Endodermal cell (in vitro differentiated cells): ENCODE data around the gene SUSD1. TPM values are rescaled to one million over a fixed set of nuclear protein-coding genes. Genes with fewer than 3 reads are reported as not detected.
"Not testable (repeated sequence)": the region's sequence is repeated elsewhere in the genome, so short reads cannot be mapped to it uniquely, and the experiment has no call there.

Source experiments
- DNase-seq: peaks from one replicate; pipeline ENCODE4 v3.0.0-alpha.2; 2017
- H3K27ac ChIP-seq: 2 replicates; pipeline ENCODE4 v1.5.1; 2013; ENCODE audit warnings: mild to moderate bottlenecking, low read depth, low read length, moderate library complexity
- H3K27me3 ChIP-seq: 2 replicates; pipeline ENCODE4 v1.6.1; 2013; ENCODE audit warnings: mild to moderate bottlenecking, low read length, moderate library complexity; ENCODE audit not compliant: insufficient read depth, control insufficient read depth, poor library complexity, severe bottlenecking
- H3K36me3 ChIP-seq: 2 replicates; pipeline ENCODE4 v1.7.0; 2013; ENCODE audit warnings: mild to moderate bottlenecking, low read length, moderate library complexity; ENCODE audit not compliant: control insufficient read depth, insufficient read depth
- H3K4me1 ChIP-seq: one replicate; pipeline ENCODE4 v1.7.0; 2013; ENCODE audit warnings: low read length; ENCODE audit not compliant: control insufficient read depth, insufficient read depth
- H3K4me3 ChIP-seq: 2 replicates; pipeline ENCODE4 v1.5.1; 2013; ENCODE audit warnings: mild to moderate bottlenecking, low read length, moderate library complexity
- H3K9ac ChIP-seq: 2 replicates; pipeline ENCODE4 v1.6.1; 2013; ENCODE audit warnings: mild to moderate bottlenecking, low read length, moderate library complexity; ENCODE audit not compliant: poor library complexity, severe bottlenecking; ENCODE audit errors: extremely low read depth
- H3K9me3 ChIP-seq: 2 replicates; pipeline ENCODE4 v1.6.1; 2013; ENCODE audit warnings: mild to moderate bottlenecking, low read length, moderate library complexity; ENCODE audit not compliant: control insufficient read depth
- H3K27ac Mint-ChIP-seq: 2 replicates; pipeline ENCODE4 v1.8.0; 2020; ENCODE audit warnings: mixed read lengths
- H3K27me3 Mint-ChIP-seq: 2 replicates; pipeline ENCODE4 v1.8.0; 2021; ENCODE audit warnings: mild to moderate bottlenecking, mixed read lengths; ENCODE audit not compliant: insufficient read depth
- H3K36me3 Mint-ChIP-seq: 2 replicates; pipeline ENCODE4 v1.8.0; 2020; ENCODE audit warnings: low read depth, mixed read lengths
- H3K4me1 Mint-ChIP-seq: 2 replicates; pipeline ENCODE4 v1.8.0; 2020; ENCODE audit warnings: mixed read lengths
- H3K4me3 Mint-ChIP-seq: 2 replicates; pipeline ENCODE4 v1.8.0; 2020; ENCODE audit warnings: mild to moderate bottlenecking, moderate library complexity, mixed read lengths
- H3K9me3 Mint-ChIP-seq: 2 replicates; pipeline ENCODE4 v1.8.0; 2020; ENCODE audit warnings: mild to moderate bottlenecking, mixed read lengths
- WGBS, 2 experiments: methylation state at CpG; one replicate each; pipeline versions ENCODE4 v1.1.5 to v1.1.7; 2013; ENCODE audit warnings: missing lambda C conversion rate in 2 of 2, mixed read lengths in 1 of 2; ENCODE audit not compliant: insufficient coverage in 1 of 2, insufficient read length in 1 of 2; 5-methylcytosine and 5-hydroxymethylcytosine counted together
- total RNA-seq, 2 donors: library from RNA; stranded (reverse); fragmentation: NEBNext Ultra II Directional in 1 of 2; extraction: Animal tissue kit (Norgen Biotek cat#: 25700) in 1 of 2; gene quantifications; 2 replicates in 1 of 2; 3 replicates in 1 of 2; pipeline ENCODE4 v1.2.1, GENCODE V29; 2021
- TF ChIP-seq, protein P1 (sequence below): fragments of 200-600 bp; sonication (generic); conservative IDR thresholded peaks from 2 replicates; pipeline ENCODE4 v1.5.0; 2021; ENCODE audit warnings: antibody characterized with exemption, mild to moderate bottlenecking

SUSD1 gene
- total RNA-seq, 2 donors from 2014 or later, result 7.7 to 10.4 TPM

GRCh38 chr9:112194969-112195431 lies 19.9 kb upstream of the SUSD1 start:
- Mint-ChIP-seq H3K4me3 (no peak overlapping the region), H3K4me1 (peaks cover 6% of the 10 kb centered on the region), H3K27ac (no peak overlapping the region), H3K27me3 (no peaks in the 10 kb centered on the region), H3K36me3 (peaks cover 2% of the 10 kb centered on the region), H3K9me3 (peaks cover 3% of the 10 kb centered on the region)
- no peak overlapping the region for H3K9ac ChIP-seq
- DNase-seq, result no peak
- H3K4me3 ChIP-seq, result no peak overlapping the region
- TF ChIP-seq, protein P1, sequence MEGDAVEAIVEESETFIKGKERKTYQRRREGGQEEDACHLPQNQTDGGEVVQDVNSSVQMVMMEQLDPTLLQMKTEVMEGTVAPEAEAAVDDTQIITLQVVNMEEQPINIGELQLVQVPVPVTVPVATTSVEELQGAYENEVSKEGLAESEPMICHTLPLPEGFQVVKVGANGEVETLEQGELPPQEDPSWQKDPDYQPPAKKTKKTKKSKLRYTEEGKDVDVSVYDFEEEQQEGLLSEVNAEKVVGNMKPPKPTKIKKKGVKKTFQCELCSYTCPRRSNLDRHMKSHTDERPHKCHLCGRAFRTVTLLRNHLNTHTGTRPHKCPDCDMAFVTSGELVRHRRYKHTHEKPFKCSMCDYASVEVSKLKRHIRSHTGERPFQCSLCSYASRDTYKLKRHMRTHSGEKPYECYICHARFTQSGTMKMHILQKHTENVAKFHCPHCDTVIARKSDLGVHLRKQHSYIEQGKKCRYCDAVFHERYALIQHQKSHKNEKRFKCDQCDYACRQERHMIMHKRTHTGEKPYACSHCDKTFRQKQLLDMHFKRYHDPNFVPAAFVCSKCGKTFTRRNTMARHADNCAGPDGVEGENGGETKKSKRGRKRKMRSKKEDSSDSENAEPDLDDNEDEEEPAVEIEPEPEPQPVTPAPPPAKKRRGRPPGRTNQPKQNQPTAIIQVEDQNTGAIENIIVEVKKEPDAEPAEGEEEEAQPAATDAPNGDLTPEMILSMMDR, result no peak
- no peaks in the 10 kb centered on the region for H3K4me1 ChIP-seq
- 95 to 97% methylated on average over 4 of the region's 4 CpGs for WGBS, 2 experiments
- no peaks in the 10 kb centered on the region for H3K27me3 ChIP-seq
- no peaks in the 10 kb centered on the region for H3K36me3 ChIP-seq
- no peak overlapping the region for H3K27ac ChIP-seq
- H3K9me3 ChIP-seq, result no peaks in the 10 kb centered on the region

- Histone ChIP-seq H3K4me3 (no peak overlapping the region), H3K36me3 (no peaks in the 10 kb centered on the region), H3K9me3 (no peaks in the 10 kb centered on the region), H3K27me3 (no peaks in the 10 kb centered on the region), H3K9ac (no peak overlapping the region), H3K4me1 (no peaks in the 10 kb centered on the region), H3K27ac (no peak overlapping the region)
- Mint-ChIP-seq H3K9me3 (peaks cover 3% of the 10 kb centered on the region), H3K4me3 (no peak overlapping the region), H3K27ac (no peak overlapping the region), H3K27me3 (no peaks in the 10 kb centered on the region), H3K36me3 (peaks cover 2% of the 10 kb centered on the region), H3K4me1 (peaks cover 6% of the 10 kb centered on the region)
- no peak for DNase-seq
- TF ChIP-seq, protein P1, result no peak
- WGBS, 2 experiments, result 43 to 63% methylated on average over 4 to 6 of the region's 6 CpGs
These were observed 18.6 kb upstream of the SUSD1 start for GRCh38 chr9:112193572-112194288.

GRCh38 chr9:112190320-112190719 lies 15.2 kb upstream of the SUSD1 start:
- not testable (repeated sequence) for H3K36me3 Mint-ChIP-seq

More at GRCh38 chr9:112190320-112190719, 15.2 kb upstream of the SUSD1 start:
- not testable (repeated sequence) for H3K27ac ChIP-seq, H3K27me3 Mint-ChIP-seq, H3K27ac Mint-ChIP-seq, H3K9me3 ChIP-seq, DNase-seq, H3K9me3 Mint-ChIP-seq, H3K36me3 ChIP-seq, H3K9ac ChIP-seq, H3K4me1 ChIP-seq, H3K27me3 ChIP-seq, H3K4me1 Mint-ChIP-seq, H3K4me3 ChIP-seq, H3K4me3 Mint-ChIP-seq
- 100% methylated on average over 1 of the region's 1 CpG for whole genome bisulfite sequencing, 2 experiments
